Transverse colon (tissue), 4 donors: ENCODE measurements around the gene MYL12A. TPM values are rescaled to one million over a fixed set of nuclear protein-coding genes. Genes with fewer than 3 reads are reported as not detected.
A peak's percentile ranks its signal among the peaks of the same experiment; 100 is the strongest.

ENCODE experiments used
- DNase-seq: peaks from one replicate; pipeline ENCODE4 v3.0.0-alpha.2; 2019
- H3K27ac ChIP-seq, 4 donors: fragments of 200-600 bp; sonication (generic); 2 replicates each; pipeline ENCODE4 v1.5.1; 2016 to 2018; ENCODE audit warnings: inconsistent platforms in 4 of 4
- H3K27me3 ChIP-seq: fragments of 200-600 bp; sonication (generic); 2 replicates; pipeline ENCODE4 v1.5.1; 2017; ENCODE audit warnings: inconsistent platforms
- H3K36me3 ChIP-seq, 4 donors: fragments of 200-600 bp; sonication (generic); 2 replicates each; pipeline ENCODE4 v1.5.1; 2017 to 2019; ENCODE audit warnings: inconsistent platforms in 4 of 4
- H3K4me1 ChIP-seq, 4 donors: fragments of 200-600 bp; sonication (generic); 2 replicates each; pipeline ENCODE4 v1.5.1; 2017 to 2020; ENCODE audit warnings: inconsistent platforms in 4 of 4
- H3K4me3 ChIP-seq, 4 donors: fragments of 200-600 bp; sonication (generic); 1 replicate in 1 of 4; 2 replicates in 3 of 4; pipeline versions ENCODE4 v1.5.1 to v1.6.1; 2017 to 2019; ENCODE audit warnings: inconsistent platforms in 4 of 4
- H3K9me3 ChIP-seq, 2 donors: fragments of 200-600 bp; sonication (generic); 2 replicates each; pipeline ENCODE4 v1.5.1; 2017 to 2019; ENCODE audit warnings: inconsistent platforms in 2 of 2
- CTCF ChIP-seq, 5 experiments: fragments of 200-600 bp in 3 of 5; fragments of 450-650 bp in 2 of 5; sonication (generic) in 3 of 5; IDR thresholded peaks; 1 replicate in 2 of 5; 2 replicates in 3 of 5; pipeline ENCODE4 v1.5.1; 2016 to 2017; ENCODE audit warnings: antibody characterized with exemption in 5 of 5, inconsistent platforms in 3 of 5, mild to moderate bottlenecking in 2 of 5, moderate library complexity in 1 of 5
- EP300 ChIP-seq: sonication (generic); formaldehyde crosslinking; IDR thresholded peaks from one replicate; pipeline ENCODE4 v1.6.1; 2017; ENCODE audit warnings: antibody characterized with exemption, low read depth
- POLR2A ChIP-seq: fragments of 450-650 bp; IDR thresholded peaks from one replicate; pipeline ENCODE4 v1.6.1; 2016; ENCODE audit warnings: antibody characterized with exemption, mild to moderate bottlenecking, moderate library complexity
- POLR2AphosphoS5 ChIP-seq, 3 donors: sonication (generic); formaldehyde crosslinking; IDR thresholded peaks; one replicate each; pipeline ENCODE4 v1.6.1; 2016; ENCODE audit warnings: antibody characterized with exemption in 3 of 3
- WGBS, 2 donors: methylation state at CpG; one replicate each; pipeline ENCODE4 v1.1.5; 2018; ENCODE audit warnings: low coverage in 1 of 2; 5-methylcytosine and 5-hydroxymethylcytosine counted together
- in situ Hi-C, 4 donors: fragments of 200-750 bp; cut with MboI; loops; one replicate each; pipeline versions ENCODE4 v1.15.0 to v1.15.1; 2017; ENCODE audit warnings: low sequenced_read_pairs in 3 of 4, low pct_ligation_motif_present in 1 of 4, low pct_unique_long_range_greater_than_20kb in 1 of 4
- intact Hi-C: fragments of 100-400 bp; cut with DNase I; formaldehyde crosslinking; loops from one replicate; pipeline ENCODE4 v1.15.1; 2023; ENCODE audit warnings: low total_unique reads
- total RNA-seq, 4 donors: library from RNA; depleted of rRNA; stranded (reverse); fragments of >200 nt; gene quantifications; one replicate each; pipeline ENCODE4 v1.1.0, GENCODE V29; 2016

MYL12A gene
- total RNA-seq, 4 donors from 2014 or later = 257 to 511 (median 338) TPM

- in situ Hi-C loops = no loop called here
- peak overlapping the region in 2 of 4 donors; percentile 14 to 17 for H3K27ac ChIP-seq
- TF ChIP-seq EP300 = no peak
Measured at GRCh38 chr18:3252843-3253242, 5.2 kb downstream of the MYL12A start.

DNA sequence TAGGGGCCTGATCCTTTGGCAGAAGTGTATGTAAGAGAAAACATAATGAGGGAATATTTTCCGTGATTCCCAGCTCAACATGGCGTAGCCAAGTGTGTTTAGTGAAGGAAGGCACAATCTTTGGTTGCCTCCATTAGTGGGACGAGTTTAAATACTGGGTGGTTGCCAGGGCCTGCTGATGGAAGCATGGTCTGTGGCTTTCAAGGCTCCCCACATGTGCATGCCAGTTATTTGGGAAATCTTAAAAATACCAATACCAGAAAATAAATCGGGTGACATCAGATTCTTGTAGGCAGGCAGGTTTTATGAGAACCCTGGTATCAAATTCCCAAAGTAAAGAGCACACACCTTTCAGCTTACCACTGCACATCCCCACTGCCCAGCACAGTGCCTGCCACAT is 7.1 kb downstream of the MYL12A start:
- Histone ChIP-seq H3K9me3 (no peaks in the 10 kb centered on the region), H3K4me3 (no peak overlapping the region), H3K27ac (peak overlapping the region in 1 of 4 donors; percentile 4), H3K27me3 (no peaks in the 10 kb centered on the region), H3K36me3 (peaks cover 0 to 54% (median 20%) of the 10 kb centered on the region in 4 donors), H3K4me1 (peaks cover 18 to 64% (median 26%) of the 10 kb centered on the region in 4 donors)
- in situ Hi-C loops = no loop called here
- intact Hi-C loops = no loop called here
- 85 to 90% methylated on average over 4 of the region's 4 CpGs for WGBS, 2 donors
- TF ChIP-seq CTCF (IDR thresholded peaks at IDR 0.05) (no peak), POLR2AphosphoS5 (IDR thresholded peaks at IDR 0.05) (no peak), EP300 (no peak), POLR2A (no peak)
- no peak for DNase-seq

More at GRCh38 chr18:3252843-3253242, 5.2 kb downstream of the MYL12A start:
- intact Hi-C loops = no loop called here
- Histone ChIP-seq H3K4me1 (peaks cover 23 to 75% (median 34%) of the 10 kb centered on the region in 4 donors), H3K36me3 (peaks cover 0 to 55% (median 21%) of the 10 kb centered on the region in 4 donors), H3K4me3 (no peak overlapping the region), H3K9me3 (no peaks in the 10 kb centered on the region), H3K27me3 (no peaks in the 10 kb centered on the region)
- no peak for DNase-seq
- 82 to 100% methylated on average over 1 of the region's 1 CpG for WGBS, 2 donors

GRCh38 chr18:3255611-3256165 is 8.1 kb downstream of the MYL12A start:
- intact Hi-C loops = no loop called here
- no peaks in the 10 kb centered on the region for H3K9me3 ChIP-seq
- WGBS, 2 donors = 65 to 72% methylated on average over 4 to 5 of the region's 5 CpGs

GRCh38 chr18:3256693-3257626 is 9.4 kb downstream of the MYL12A start:
- in situ Hi-C loops (no loop called here), intact Hi-C loops (no loop called here)
- 43 to 51% methylated on average over 3 to 5 of the region's 5 CpGs for WGBS, 2 donors
- H3K4me1 ChIP-seq = peaks cover 14 to 54% (median 22%) of the 10 kb centered on the region in 4 donors
- peak overlapping the region; percentile 43 to 73 (median 62) for H3K27ac ChIP-seq
- TF ChIP-seq EP300 (no peak), POLR2A (no peak), POLR2AphosphoS5 (IDR thresholded peaks at IDR 0.05) (no peak), CTCF (IDR thresholded peaks at IDR 0.05) (no peak)
- H3K27me3 ChIP-seq = no peaks in the 10 kb centered on the region
- no peak overlapping the region for H3K4me3 ChIP-seq
- no peaks in the 10 kb centered on the region for H3K9me3 ChIP-seq
- H3K36me3 ChIP-seq = peaks cover 0 to 49% (median 20%) of the 10 kb centered on the region in 4 donors
- no peak for DNase-seq

More at GRCh38 chr18:3255611-3256165, 8.1 kb downstream of the MYL12A start:
- H3K36me3 ChIP-seq = peaks cover 0 to 49% (median 20%) of the 10 kb centered on the region in 4 donors
- in situ Hi-C loops = no loop called here
- DNase-seq = no peak
- H3K27me3 ChIP-seq = no peaks in the 10 kb centered on the region
- no peak overlapping the region for H3K4me3 ChIP-seq
- TF ChIP-seq EP300 (no peak), POLR2A (no peak), POLR2AphosphoS5 (IDR thresholded peaks at IDR 0.05) (no peak), CTCF (IDR thresholded peaks at IDR 0.05) (no peak)
- peak overlapping the region in 3 of 4 donors; percentile 2 to 72 (median 26) for H3K27ac ChIP-seq
- peaks cover 14 to 63% (median 26%) of the 10 kb centered on the region in 4 donors for H3K4me1 ChIP-seq
